Omental fat pad (tissue), 4 donors: ENCODE results near the gene ARHGEF39. TPM values are rescaled to one million over a fixed set of nuclear protein-coding genes. Genes with fewer than 3 reads are reported as not detected.

Source experiments
- ATAC-seq: fragments of 150-250 bp; one replicate; pipeline ENCODE4 v1.9.1; 2016; ENCODE audit warnings: mild to moderate bottlenecking, moderate library complexity; ENCODE audit not compliant: low FRiP score
- DNase-seq: peaks from one replicate; pipeline ENCODE4 v3.0.0-alpha.2; 2019; ENCODE audit warnings: low spot score
- total RNA-seq, 4 donors: library from RNA; depleted of rRNA; stranded (reverse); fragments of >200 nt; gene quantifications; one replicate each; pipeline ENCODE4 v1.1.0, GENCODE V29; 2016
- TF ChIP-seq, protein P1 (sequence below), 3 donors: fragments of 450-650 bp; IDR thresholded peaks; one replicate each; pipeline ENCODE4 v1.5.1; 2016 to 2017; ENCODE audit warnings: antibody characterized with exemption in 3 of 3, mild to moderate bottlenecking in 3 of 3, moderate library complexity in 2 of 3

Gene ARHGEF39
- total RNA-seq, 4 donors from 2014 or later, result 0.36 to 2.8 (median 0.65) TPM; not detected in 1

DNA sequence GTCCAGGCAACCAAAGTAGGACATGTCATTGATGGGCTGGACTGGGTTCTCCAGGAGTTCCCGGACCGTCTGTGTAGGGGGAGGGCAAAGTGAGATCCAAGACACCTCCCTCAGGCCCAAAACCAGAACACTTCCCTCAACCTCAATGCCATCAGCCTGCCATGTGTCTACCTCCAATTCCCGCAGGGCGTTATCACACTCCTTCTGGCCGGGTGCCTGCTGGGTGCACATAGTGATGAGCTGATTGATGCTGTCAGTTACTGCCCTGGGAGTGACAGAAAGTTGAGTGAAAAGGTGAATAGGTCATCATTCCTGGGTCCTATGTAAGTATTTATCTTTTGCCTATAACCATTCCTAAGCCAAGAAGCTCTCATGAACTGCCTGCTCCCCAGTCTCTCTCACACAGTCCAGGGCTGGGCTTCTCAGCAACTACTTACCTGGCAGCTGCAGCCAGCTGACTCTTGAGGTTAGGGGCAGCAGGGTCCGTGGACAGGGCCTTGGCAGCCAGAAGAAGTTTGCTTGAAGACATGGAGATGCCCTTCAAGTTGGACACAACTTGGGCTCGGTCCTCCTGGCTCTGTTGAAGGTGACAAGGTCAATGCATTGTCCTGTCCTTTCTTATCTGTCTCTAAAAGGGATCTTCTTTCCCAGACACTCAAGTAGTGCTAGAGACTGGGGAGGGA lies 46.0 kb upstream of the ARHGEF39 start:
- ATAC-seq (no peak), DNase-seq (no peak)
- TF ChIP-seq, protein P1, sequence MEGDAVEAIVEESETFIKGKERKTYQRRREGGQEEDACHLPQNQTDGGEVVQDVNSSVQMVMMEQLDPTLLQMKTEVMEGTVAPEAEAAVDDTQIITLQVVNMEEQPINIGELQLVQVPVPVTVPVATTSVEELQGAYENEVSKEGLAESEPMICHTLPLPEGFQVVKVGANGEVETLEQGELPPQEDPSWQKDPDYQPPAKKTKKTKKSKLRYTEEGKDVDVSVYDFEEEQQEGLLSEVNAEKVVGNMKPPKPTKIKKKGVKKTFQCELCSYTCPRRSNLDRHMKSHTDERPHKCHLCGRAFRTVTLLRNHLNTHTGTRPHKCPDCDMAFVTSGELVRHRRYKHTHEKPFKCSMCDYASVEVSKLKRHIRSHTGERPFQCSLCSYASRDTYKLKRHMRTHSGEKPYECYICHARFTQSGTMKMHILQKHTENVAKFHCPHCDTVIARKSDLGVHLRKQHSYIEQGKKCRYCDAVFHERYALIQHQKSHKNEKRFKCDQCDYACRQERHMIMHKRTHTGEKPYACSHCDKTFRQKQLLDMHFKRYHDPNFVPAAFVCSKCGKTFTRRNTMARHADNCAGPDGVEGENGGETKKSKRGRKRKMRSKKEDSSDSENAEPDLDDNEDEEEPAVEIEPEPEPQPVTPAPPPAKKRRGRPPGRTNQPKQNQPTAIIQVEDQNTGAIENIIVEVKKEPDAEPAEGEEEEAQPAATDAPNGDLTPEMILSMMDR (IDR thresholded peaks at IDR 0.05), result no peak

- ATAC-seq, result no peak
- DNase-seq, result no peak
- TF ChIP-seq, protein P1 (IDR thresholded peaks at IDR 0.05), result no peak
Observed at GRCh38 chr9:35708146-35708545, 43.2 kb upstream of the ARHGEF39 start.

DNA sequence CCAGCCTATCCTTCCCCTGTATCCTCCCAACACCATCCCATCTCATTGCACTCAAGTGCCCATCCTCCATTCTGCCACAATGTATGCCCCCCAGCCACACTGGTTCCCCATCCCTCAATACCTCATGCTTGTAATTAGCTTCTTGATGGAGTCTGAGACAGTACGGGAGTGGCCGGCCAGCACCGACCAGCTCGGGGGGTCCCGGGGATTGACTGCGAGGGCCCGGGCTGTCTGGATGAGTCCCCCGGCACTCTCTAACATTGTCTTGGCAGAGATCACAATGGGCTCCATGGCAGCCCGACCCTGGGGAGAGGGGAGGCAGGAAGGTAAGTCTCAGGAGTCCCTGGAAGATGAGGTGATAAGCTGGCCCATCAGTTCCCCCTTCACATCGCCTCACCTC lies 42.0 kb upstream of the ARHGEF39 start:
- peak; percentile 22 for ATAC-seq
- TF ChIP-seq, protein P1 (IDR thresholded peaks at IDR 0.05), result no peak
- no peak for DNase-seq

DNA sequence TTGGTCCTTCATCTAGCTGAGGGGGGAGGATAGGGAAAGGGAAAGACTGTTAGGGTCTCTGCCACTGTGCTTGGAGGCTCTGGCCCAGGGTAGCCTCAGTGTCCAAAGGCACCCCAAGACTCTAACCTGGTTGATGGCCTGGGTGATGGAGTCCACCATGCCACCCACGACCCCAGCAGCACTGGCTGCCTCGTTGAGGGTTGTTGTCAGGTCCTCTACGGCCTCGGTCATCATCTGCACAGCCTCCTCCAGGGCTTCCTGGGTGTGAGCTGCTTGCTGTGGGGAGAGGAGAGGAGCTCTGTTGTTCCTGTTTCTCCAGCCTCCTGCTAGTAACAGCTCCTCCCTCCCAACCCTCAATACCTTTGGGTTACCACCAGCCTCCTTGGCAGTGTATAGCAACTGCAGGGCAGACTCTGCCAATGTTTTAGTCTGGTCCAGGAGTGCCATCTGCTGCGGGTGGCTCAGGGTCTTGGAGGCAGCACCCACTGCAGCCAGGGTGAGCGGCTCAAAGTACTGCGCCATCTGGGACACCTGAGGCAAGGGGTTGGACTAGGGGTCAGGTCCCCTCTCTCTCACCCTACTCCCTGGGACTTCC lies 40.9 kb upstream of the ARHGEF39 start:
- TF ChIP-seq, protein P1 (IDR thresholded peaks at IDR 0.05), result no peak
- DNase-seq (no peak), ATAC-seq (no peak)

GRCh38 chr9:35705372-35705771 lies 40.4 kb upstream of the ARHGEF39 start:
- ATAC-seq (no peak), DNase-seq (no peak)
- TF ChIP-seq, protein P1 (IDR thresholded peaks at IDR 0.05), result no peak

- TF ChIP-seq, protein P1 (IDR thresholded peaks at IDR 0.05), result no peak
- no peak for DNase-seq
- no peak for ATAC-seq
Observed at GRCh38 chr9:35703906-35704672, 39.1 kb upstream of the ARHGEF39 start.
